PC-3 (cell line): Measurements from ENCODE around the gene ZNF524. TPM values are rescaled to one million over a fixed set of nuclear protein-coding genes. Genes with fewer than 3 reads are reported as not detected.

Experiments
- ATAC-seq: fragments of 200-7000 bp; cut with Tn5 transposase; 2 replicates; pipeline ENCODE4 v1.9.1; 2020; ENCODE audit warnings: mild to moderate bottlenecking, moderate library complexity
- BruUV-seq: library from RNA; stranded (reverse); fragments of 400-500 nt; replicated peaks from 2 replicates; lab custom pipeline; 2021; lab: Mats Ljungman, UMichigan
- CTCF ChIA-PET: fragments of 300-600 bp; sonication (Branson Sonifier 250); formaldehyde crosslinking; loops from one replicate; lab custom pipeline; 2022; ENCODE audit warnings: antibody characterized with exemption; lab: Charles Lee
- POLR2A ChIA-PET: fragments of 300-600 bp; sonication (Branson Sonifier 250); formaldehyde crosslinking; loops from one replicate; lab custom pipeline; 2022; ENCODE audit warnings: antibody characterized with exemption; ENCODE audit not compliant: unreplicated experiment; lab: Charles Lee
- DNase-seq: peaks from one replicate; pipeline ENCODE4 v3.0.0-alpha.2; 2015
- H2AFZ ChIP-seq: fragments of 300-600 bp; sonication (generic); 2 replicates; pipeline ENCODE4 v1.6.0; 2016; ENCODE audit warnings: antibody characterized with exemption, low read length
- H3F3A ChIP-seq: fragments of 300-600 bp; sonication (generic); one replicate; pipeline ENCODE4 v1.6.0; 2017; ENCODE audit warnings: antibody characterized with exemption, low read length, control low read depth, mild to moderate bottlenecking; ENCODE audit not compliant: unreplicated experiment
- H3K27ac ChIP-seq: fragments of 300-600 bp; sonication (generic); 2 replicates; pipeline ENCODE4 v1.5.1; 2016; ENCODE audit warnings: mild to moderate bottlenecking, low read length
- H3K27me3 ChIP-seq: fragments of 300-600 bp; sonication (generic); 2 replicates; pipeline ENCODE4 v1.6.1; 2016; ENCODE audit warnings: low read length, mixed read lengths
- H3K36me3 ChIP-seq: fragments of 300-600 bp; sonication (generic); 2 replicates; pipeline ENCODE4 v1.6.1; 2016; ENCODE audit warnings: low read depth, mixed run types, low read length, mixed read lengths
- H3K4me1 ChIP-seq: fragments of 300-600 bp; sonication (generic); 2 replicates; pipeline ENCODE4 v1.5.1; 2016; ENCODE audit warnings: low read length; ENCODE audit not compliant: insufficient read depth
- H3K4me2 ChIP-seq: fragments of 300-600 bp; sonication (generic); 2 replicates; pipeline ENCODE4 v1.6.0; 2016; ENCODE audit warnings: low read length
- H3K4me3 ChIP-seq: fragments of 300-600 bp; sonication (generic); 2 replicates; pipeline ENCODE4 v1.5.1; 2016; ENCODE audit warnings: mild to moderate bottlenecking, low read length, mixed read lengths
- H3K79me2 ChIP-seq: fragments of 300-600 bp; sonication (generic); 2 replicates; pipeline ENCODE4 v1.6.1; 2017; ENCODE audit warnings: low read length, mixed read lengths
- H3K9ac ChIP-seq: fragments of 300-600 bp; sonication (generic); 2 replicates; pipeline ENCODE4 v1.6.0; 2016; ENCODE audit warnings: mild to moderate bottlenecking, low read length
- H3K9me2 ChIP-seq: fragments of 300-600 bp; sonication (generic); replicated peaks from 2 replicates; pipeline ENCODE4 v1.6.1; 2016; ENCODE audit warnings: mixed run types, low read length, mixed read lengths
- H3K9me3 ChIP-seq: fragments of 300-600 bp; sonication (generic); 2 replicates; pipeline ENCODE4 v1.6.1; 2016; ENCODE audit warnings: low read length, mixed read lengths
- H4K20me1 ChIP-seq: fragments of 300-600 bp; sonication (generic); 2 replicates; pipeline ENCODE4 v1.6.1; 2016; ENCODE audit warnings: low read length, mixed read lengths
- EZH2 ChIP-seq: fragments of 300-600 bp; sonication (generic); IDR thresholded peaks from one replicate; pipeline ENCODE4 v1.6.1; 2017; ENCODE audit warnings: antibody characterized with exemption, mild to moderate bottlenecking, low read length; ENCODE audit not compliant: unreplicated experiment
- EZH2phosphoT487 ChIP-seq: fragments of 300-600 bp; sonication (generic); IDR thresholded peaks from 2 replicates; pipeline ENCODE4 v1.6.1; 2018; ENCODE audit warnings: mild to moderate bottlenecking, antibody characterized with exemption, low read length, borderline replicate concordance
- intact Hi-C: fragments of 100-400 bp; cut with micrococcal nuclease; formaldehyde crosslinking; loops from 2 replicates; pipeline ENCODE4 v1.9.0; 2023
- total RNA-seq: library from RNA; depleted of rRNA; stranded (reverse); fragments of >200 nt; gene quantifications from 2 replicates; pipeline ENCODE4 v1.2.3, GENCODE V29; 2014
- TF ChIP-seq, protein P1 (sequence below): fragments of 300-600 bp; sonication (generic); conservative IDR thresholded peaks from 2 replicates; pipeline ENCODE4 v1.5.1; 2017; ENCODE audit warnings: antibody characterized with exemption, low read depth, mild to moderate bottlenecking, low read length

Gene ZNF524
- total RNA-seq, 1 experiment from 2014 or later: 27.7 TPM

DNA sequence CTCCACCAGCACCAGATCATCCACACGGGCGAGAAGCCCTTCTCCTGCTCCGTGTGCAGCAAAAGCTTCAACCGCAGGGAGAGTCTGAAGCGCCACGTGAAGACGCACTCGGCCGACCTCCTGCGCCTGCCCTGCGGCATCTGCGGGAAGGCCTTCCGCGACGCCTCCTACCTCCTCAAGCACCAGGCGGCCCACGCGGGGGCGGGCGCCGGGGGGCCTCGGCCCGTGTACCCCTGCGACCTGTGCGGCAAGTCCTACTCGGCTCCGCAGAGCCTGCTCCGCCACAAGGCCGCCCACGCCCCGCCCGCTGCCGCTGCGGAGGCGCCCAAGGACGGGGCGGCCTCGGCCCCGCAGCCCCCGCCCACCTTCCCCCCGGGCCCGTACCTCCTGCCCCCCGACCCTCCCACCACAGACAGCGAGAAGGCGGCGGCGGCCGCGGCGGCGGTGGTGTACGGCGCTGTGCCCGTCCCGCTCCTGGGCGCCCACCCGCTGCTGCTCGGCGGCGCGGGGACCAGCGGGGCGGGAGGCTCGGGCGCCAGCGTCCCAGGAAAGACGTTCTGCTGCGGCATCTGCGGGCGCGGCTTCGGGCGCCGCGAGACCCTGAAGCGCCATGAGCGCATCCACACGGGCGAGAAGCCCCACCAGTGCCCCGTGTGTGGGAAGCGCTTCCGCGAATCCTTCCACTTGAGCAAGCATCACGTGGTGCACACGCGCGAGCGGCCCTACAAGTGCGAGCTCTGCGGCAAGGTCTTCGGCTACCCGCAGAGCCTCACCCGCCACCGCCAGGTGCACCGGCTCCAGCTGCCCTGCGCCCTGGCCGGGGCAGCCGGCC is 14.8 kb downstream of the ZNF524 start:
- ATAC-seq (no peak), DNase-seq (no peak)
- H3K79me2 ChIP-seq: peaks cover 8% of the 10 kb centered on the region; the same call in 1 of the 2 replicates
- H2AFZ ChIP-seq: no peak overlapping the region
- H3K9me3 ChIP-seq: no peaks in the 10 kb centered on the region
- H3K9me2 ChIP-seq: no peaks in the 10 kb centered on the region
- no peaks in the 10 kb centered on the region; the same call in 1 of the 2 replicates for H3K36me3 ChIP-seq
- H3K4me1 ChIP-seq: no peaks in the 10 kb centered on the region
- H4K20me1 ChIP-seq: no peaks in the 10 kb centered on the region; the same call in 1 of the 2 replicates
- TF ChIP-seq EZH2: no peak
- no TSS peak for BruUV-seq
- H3F3A ChIP-seq: no peaks in the 10 kb centered on the region
- H3K4me3 ChIP-seq: no peak overlapping the region
- intact Hi-C loops: no loop called here
- H3K27ac ChIP-seq: no peak overlapping the region
- H3K4me2 ChIP-seq: no peak overlapping the region
- POLR2A ChIA-PET: no interaction called here
- no peaks in the 10 kb centered on the region for H3K27me3 ChIP-seq
- H3K9ac ChIP-seq: no peak overlapping the region
- CTCF ChIA-PET: no interaction called here

DNA sequence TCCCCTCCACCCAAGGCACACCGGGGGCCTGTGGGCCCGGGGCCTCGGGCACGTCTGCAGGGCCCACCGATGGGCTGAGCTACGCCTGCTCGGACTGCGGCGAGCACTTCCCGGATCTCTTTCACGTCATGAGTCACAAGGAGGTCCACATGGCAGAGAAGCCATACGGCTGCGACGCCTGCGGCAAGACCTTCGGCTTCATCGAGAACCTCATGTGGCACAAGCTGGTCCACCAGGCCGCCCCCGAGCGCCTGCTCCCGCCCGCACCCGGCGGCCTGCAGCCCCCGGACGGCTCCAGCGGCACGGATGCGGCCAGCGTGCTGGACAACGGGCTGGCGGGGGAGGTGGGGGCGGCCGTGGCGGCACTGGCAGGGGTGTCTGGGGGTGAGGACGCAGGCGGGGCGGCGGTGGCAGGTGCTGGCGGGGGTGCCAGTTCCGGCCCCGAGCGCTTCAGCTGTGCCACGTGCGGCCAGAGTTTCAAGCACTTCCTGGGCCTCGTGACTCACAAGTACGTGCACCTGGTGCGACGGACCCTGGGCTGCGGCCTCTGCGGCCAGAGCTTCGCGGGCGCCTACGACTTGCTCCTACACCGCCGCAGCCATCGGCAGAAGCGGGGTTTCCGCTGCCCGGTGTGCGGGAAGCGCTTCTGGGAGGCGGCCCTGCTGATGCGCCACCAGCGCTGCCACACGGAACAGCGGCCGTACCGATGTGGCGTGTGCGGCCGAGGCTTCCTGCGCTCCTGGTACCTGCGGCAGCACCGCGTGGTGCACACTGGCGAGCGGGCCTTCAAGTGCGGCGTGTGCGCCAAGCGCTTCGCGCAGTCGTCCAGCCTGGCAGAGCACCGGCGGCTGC is 15.7 kb downstream of the ZNF524 start:
- Histone ChIP-seq H3K79me2 (peaks cover 8% of the 10 kb centered on the region; the same call in 1 of the 2 replicates), H3K9ac (no peak overlapping the region), H3K4me2 (no peak overlapping the region), H3K27ac (no peak overlapping the region), H3K4me3 (no peak overlapping the region), H3K9me3 (no peaks in the 10 kb centered on the region), H4K20me1 (no peaks in the 10 kb centered on the region; the same call in 1 of the 2 replicates), H3K36me3 (no peaks in the 10 kb centered on the region; the same call in 1 of the 2 replicates), H3K4me1 (no peaks in the 10 kb centered on the region), H3K9me2 (no peaks in the 10 kb centered on the region), H3K27me3 (no peaks in the 10 kb centered on the region), H3F3A (no peaks in the 10 kb centered on the region), H2AFZ (no peak overlapping the region)
- no peak for DNase-seq
- no peak for ATAC-seq
- TF ChIP-seq EZH2phosphoT487 (no peak), EZH2 (no peak)
- TF ChIP-seq, protein P1, sequence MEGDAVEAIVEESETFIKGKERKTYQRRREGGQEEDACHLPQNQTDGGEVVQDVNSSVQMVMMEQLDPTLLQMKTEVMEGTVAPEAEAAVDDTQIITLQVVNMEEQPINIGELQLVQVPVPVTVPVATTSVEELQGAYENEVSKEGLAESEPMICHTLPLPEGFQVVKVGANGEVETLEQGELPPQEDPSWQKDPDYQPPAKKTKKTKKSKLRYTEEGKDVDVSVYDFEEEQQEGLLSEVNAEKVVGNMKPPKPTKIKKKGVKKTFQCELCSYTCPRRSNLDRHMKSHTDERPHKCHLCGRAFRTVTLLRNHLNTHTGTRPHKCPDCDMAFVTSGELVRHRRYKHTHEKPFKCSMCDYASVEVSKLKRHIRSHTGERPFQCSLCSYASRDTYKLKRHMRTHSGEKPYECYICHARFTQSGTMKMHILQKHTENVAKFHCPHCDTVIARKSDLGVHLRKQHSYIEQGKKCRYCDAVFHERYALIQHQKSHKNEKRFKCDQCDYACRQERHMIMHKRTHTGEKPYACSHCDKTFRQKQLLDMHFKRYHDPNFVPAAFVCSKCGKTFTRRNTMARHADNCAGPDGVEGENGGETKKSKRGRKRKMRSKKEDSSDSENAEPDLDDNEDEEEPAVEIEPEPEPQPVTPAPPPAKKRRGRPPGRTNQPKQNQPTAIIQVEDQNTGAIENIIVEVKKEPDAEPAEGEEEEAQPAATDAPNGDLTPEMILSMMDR: no peak
- BruUV-seq: no TSS peak
- intact Hi-C loops: no loop called here
- ChIA-PET CTCF (no interaction called here), POLR2A (no interaction called here)

DNA sequence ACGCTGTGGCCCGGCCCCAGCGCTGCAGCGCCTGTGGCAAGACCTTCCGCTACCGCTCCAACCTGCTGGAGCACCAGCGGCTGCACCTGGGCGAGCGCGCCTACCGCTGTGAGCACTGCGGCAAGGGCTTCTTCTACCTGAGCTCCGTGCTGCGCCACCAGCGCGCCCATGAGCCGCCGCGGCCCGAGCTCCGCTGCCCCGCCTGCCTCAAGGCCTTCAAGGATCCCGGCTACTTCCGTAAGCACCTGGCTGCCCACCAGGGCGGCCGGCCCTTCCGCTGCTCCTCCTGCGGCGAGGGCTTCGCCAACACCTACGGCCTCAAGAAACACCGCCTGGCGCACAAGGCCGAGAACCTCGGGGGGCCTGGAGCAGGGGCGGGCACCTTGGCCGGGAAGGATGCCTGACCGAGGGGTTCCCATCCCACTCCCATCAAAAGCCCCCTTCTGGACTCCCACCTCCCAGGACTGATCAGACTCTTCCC is 16.3 kb downstream of the ZNF524 start:
- BruUV-seq: no TSS peak
- no peaks in the 10 kb centered on the region; the same call in 1 of the 2 replicates for H4K20me1 ChIP-seq
- H3F3A ChIP-seq: no peaks in the 10 kb centered on the region
- H3K9ac ChIP-seq: no peak overlapping the region
- ATAC-seq (no peak), DNase-seq (no peak)
- intact Hi-C loops: no loop called here
- H3K9me3 ChIP-seq: no peaks in the 10 kb centered on the region
- no peak overlapping the region for H3K4me3 ChIP-seq
- no peaks in the 10 kb centered on the region for H3K27me3 ChIP-seq
- no peak overlapping the region for H2AFZ ChIP-seq
- TF ChIP-seq EZH2 (no peak), EZH2phosphoT487 (no peak)
- TF ChIP-seq, protein P1: no peak
- H3K36me3 ChIP-seq: no peaks in the 10 kb centered on the region; the same call in 1 of the 2 replicates
- CTCF ChIA-PET: no interaction called here
- H3K27ac ChIP-seq: no peak overlapping the region
- no peaks in the 10 kb centered on the region for H3K9me2 ChIP-seq
- H3K79me2 ChIP-seq: peaks cover 5% of the 10 kb centered on the region; the same call in 1 of the 2 replicates
- POLR2A ChIA-PET: no interaction called here
- H3K4me1 ChIP-seq: no peaks in the 10 kb centered on the region
- no peak overlapping the region for H3K4me2 ChIP-seq
